SU-DHL-6 (cell line): ENCODE measurements around the gene CDH24.

Experiments
- H2AFZ ChIP-seq: fragments of 200-600 bp; sonication (generic); 2 replicates; pipeline ENCODE4 v1.6.1; 2014; ENCODE audit warnings: low read depth, mild to moderate bottlenecking, moderate library complexity, mixed read lengths, antibody characterized with exemption, low read length; ENCODE audit not compliant: severe bottlenecking
- H3F3A ChIP-seq: fragments of 200-600 bp; shearing (Covaris generic); 2 replicates; pipeline ENCODE4 v1.6.0; 2016; ENCODE audit warnings: antibody characterized with exemption, mild to moderate bottlenecking; ENCODE audit not compliant: insufficient read depth
- H3K27ac ChIP-seq: fragments of 200-600 bp; sonication (generic); 2 replicates; pipeline ENCODE4 v1.5.1; 2016; ENCODE audit warnings: low read depth, mild to moderate bottlenecking, low read length, moderate library complexity, mixed read lengths
- H3K27me3 ChIP-seq: fragments of 200-600 bp; sonication (generic), shearing (Covaris generic); 2 replicates; pipeline ENCODE4 v1.6.0; 2014; ENCODE audit warnings: mild to moderate bottlenecking, low read length
- H3K36me3 ChIP-seq: fragments of 200-600 bp; sonication (generic); 2 replicates; pipeline ENCODE4 v1.6.1; 2014; ENCODE audit warnings: mild to moderate bottlenecking, low read length, mixed read lengths
- H3K4me2 ChIP-seq: fragments of 300-600, 200-600 bp; shearing (Covaris generic), sonication (generic); 2 replicates; pipeline ENCODE4 v1.6.0; 2014; ENCODE audit warnings: low read length, low read depth, mild to moderate bottlenecking; ENCODE audit not compliant: poor library complexity, severe bottlenecking
- H3K4me3 ChIP-seq: fragments of 200-600 bp; sonication (generic); 2 replicates; pipeline ENCODE4 v1.5.1; 2014; ENCODE audit warnings: antibody characterized with exemption, low read length, mild to moderate bottlenecking, mixed read lengths; ENCODE audit not compliant: insufficient read depth, poor library complexity, severe bottlenecking
- H3K79me2 ChIP-seq: fragments of 200-600 bp; sonication (generic); 2 replicates; pipeline ENCODE4 v1.6.1; 2014; ENCODE audit warnings: mild to moderate bottlenecking, low read length, moderate library complexity; ENCODE audit not compliant: insufficient read depth
- H3K9ac ChIP-seq: fragments of 200-600 bp; sonication (generic); 2 replicates; pipeline ENCODE4 v1.7.0; 2014; ENCODE audit warnings: mild to moderate bottlenecking, low read length
- H3K9me2 ChIP-seq: fragments of 200-600 bp; sonication (generic); replicated peaks from 2 replicates; pipeline ENCODE4 v1.6.1; 2014; ENCODE audit warnings: low read length; ENCODE audit not compliant: insufficient read depth
- H3K9me3 ChIP-seq: fragments of 200-600 bp; sonication (generic); 2 replicates; pipeline ENCODE4 v1.6.1; 2014; ENCODE audit warnings: low read length, mixed read lengths; ENCODE audit not compliant: insufficient read depth
- H4K20me1 ChIP-seq: fragments of 200-600 bp; sonication (generic); 2 replicates; pipeline ENCODE4 v1.6.1; 2014; ENCODE audit warnings: low read depth, mild to moderate bottlenecking, antibody characterized with exemption, low read length, moderate library complexity, mixed read lengths
- EZH2phosphoT487 ChIP-seq: fragments of 200-600 bp; sonication (generic), shearing (Covaris generic); conservative IDR thresholded peaks from 2 replicates; pipeline ENCODE4 v1.6.1; 2018; ENCODE audit warnings: mild to moderate bottlenecking, antibody characterized with exemption, low read length, moderate library complexity, mixed read lengths
- TF ChIP-seq, protein P1 (sequence below): fragments of 200-600 bp; sonication (generic); IDR thresholded peaks from one replicate; pipeline ENCODE4 v1.5.1; 2017; ENCODE audit warnings: antibody characterized with exemption, mild to moderate bottlenecking, low read length, moderate library complexity; ENCODE audit not compliant: insufficient read depth, poor library complexity, severe bottlenecking

Gene CDH24

DNA sequence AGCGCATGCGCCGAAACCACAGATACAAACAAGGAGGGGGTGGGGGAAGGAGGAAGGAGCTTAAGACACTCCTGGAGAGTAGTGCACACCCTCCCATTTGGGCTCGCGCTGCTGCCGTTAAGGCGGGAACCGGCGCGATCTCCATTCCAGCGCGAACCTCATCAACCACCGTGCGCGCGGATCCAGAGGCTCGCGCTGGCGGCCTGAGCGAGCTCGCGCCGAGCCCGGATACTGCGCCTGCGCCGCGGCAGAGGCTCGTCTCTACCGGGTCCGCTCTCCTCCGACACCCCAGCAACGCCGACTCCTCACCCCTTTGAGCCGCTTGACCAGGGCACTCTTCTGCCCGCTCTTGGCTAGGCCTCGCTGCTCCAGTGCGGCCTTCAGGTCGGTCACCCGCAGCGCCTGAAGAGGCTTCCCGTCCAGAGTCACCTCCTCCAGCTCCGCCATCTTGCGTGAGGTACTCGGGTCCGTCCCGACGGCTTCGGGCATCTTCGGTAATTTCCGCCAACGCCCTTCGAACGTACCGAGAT lies 37.4 kb upstream of the CDH24 start, which contains the start of gene ACIN1:
Gene ACIN1, minus strand, starts transcription at position 471 of the 530 bp plus-strand sequence. Its CDS starts 24 bp downstream, at position 447.
- peak within 1 kb of the TSS; percentile 94 for H3K4me2 ChIP-seq

DNA sequence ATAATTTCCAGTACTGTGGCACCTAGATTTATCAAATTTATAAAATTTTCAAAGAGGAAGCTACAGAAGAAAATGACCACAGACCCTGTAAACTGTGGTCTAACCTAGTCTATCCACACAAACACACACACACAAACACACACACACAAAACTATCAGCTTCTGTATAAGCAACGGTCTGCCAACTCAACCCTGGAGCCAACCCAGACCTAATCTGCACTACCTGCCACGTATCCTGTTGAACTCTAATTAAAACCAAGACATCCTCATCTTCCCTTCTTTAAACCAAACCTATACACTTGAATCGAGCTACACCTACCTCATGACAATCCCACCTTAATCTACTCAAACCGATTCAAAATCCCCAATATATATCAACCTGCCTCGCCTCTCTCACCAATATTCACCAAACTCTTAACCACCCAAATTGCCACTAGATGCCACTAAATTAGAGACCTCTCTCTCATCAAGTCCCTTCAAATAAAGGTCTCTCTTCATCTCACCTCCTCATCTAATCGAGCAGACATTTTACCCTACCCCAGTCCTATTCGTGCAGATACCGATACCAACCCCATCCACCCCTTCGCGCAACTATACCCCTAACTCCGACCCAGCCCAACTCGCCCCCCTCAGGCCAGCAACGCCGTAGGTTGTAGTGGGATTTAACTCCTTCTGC lies 36.8 kb upstream of the CDH24 start:
- H3K27ac ChIP-seq = peak overlapping the region; percentile 70
- no peaks in the 10 kb centered on the region for H3K9me3 ChIP-seq
- peak overlapping the region; percentile 89 for H3K4me2 ChIP-seq
- peaks cover 27% of the 10 kb centered on the region for H3K36me3 ChIP-seq
- TF ChIP-seq, protein P1, sequence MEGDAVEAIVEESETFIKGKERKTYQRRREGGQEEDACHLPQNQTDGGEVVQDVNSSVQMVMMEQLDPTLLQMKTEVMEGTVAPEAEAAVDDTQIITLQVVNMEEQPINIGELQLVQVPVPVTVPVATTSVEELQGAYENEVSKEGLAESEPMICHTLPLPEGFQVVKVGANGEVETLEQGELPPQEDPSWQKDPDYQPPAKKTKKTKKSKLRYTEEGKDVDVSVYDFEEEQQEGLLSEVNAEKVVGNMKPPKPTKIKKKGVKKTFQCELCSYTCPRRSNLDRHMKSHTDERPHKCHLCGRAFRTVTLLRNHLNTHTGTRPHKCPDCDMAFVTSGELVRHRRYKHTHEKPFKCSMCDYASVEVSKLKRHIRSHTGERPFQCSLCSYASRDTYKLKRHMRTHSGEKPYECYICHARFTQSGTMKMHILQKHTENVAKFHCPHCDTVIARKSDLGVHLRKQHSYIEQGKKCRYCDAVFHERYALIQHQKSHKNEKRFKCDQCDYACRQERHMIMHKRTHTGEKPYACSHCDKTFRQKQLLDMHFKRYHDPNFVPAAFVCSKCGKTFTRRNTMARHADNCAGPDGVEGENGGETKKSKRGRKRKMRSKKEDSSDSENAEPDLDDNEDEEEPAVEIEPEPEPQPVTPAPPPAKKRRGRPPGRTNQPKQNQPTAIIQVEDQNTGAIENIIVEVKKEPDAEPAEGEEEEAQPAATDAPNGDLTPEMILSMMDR = peak; percentile 35
- no peak for TF ChIP-seq EZH2phosphoT487
- H4K20me1 ChIP-seq = peaks cover 21% of the 10 kb centered on the region
- H3K27me3 ChIP-seq = no peaks in the 10 kb centered on the region
- H3K9me2 ChIP-seq = no peaks in the 10 kb centered on the region
- peaks cover 54% of the 10 kb centered on the region for H3K79me2 ChIP-seq
- no peaks in the 10 kb centered on the region for H3F3A ChIP-seq
- peak overlapping the region; percentile 85 for H3K9ac ChIP-seq
- H3K4me3 ChIP-seq = peak overlapping the region; percentile 66
- H2AFZ ChIP-seq = peak overlapping the region; percentile 72

More for the DNA sequence above, 37.4 kb upstream of the CDH24 start, which contains the start of gene ACIN1:
- peaks cover 21% of the 10 kb centered on the region for H3K36me3 ChIP-seq
- no peaks in the 10 kb centered on the region for H3F3A ChIP-seq
- H4K20me1 ChIP-seq = peaks cover 21% of the 10 kb centered on the region
- peak within 1 kb of the TSS; percentile 72 for H2AFZ ChIP-seq
- no peaks in the 10 kb centered on the region for H3K9me3 ChIP-seq
- peak within 1 kb of the TSS; percentile 70 for H3K27ac ChIP-seq
- peak within 1 kb of the TSS; percentile 85 for H3K9ac ChIP-seq
- H3K27me3 ChIP-seq = no peaks in the 10 kb centered on the region
- H3K79me2 ChIP-seq = peaks cover 54% of the 10 kb centered on the region
- TF ChIP-seq EZH2phosphoT487 = no peak
- TF ChIP-seq, protein P1 = no peak
- no peaks in the 10 kb centered on the region for H3K9me2 ChIP-seq
- peak within 1 kb of the TSS; percentile 97 for H3K4me3 ChIP-seq

- peak overlapping the region; percentile 66 for H3K4me3 ChIP-seq
- H3K36me3 ChIP-seq = peaks cover 30% of the 10 kb centered on the region
- H3K9me3 ChIP-seq = no peaks in the 10 kb centered on the region
- no peaks in the 10 kb centered on the region for H3F3A ChIP-seq
- peaks cover 54% of the 10 kb centered on the region for H3K79me2 ChIP-seq
- no peaks in the 10 kb centered on the region for H3K9me2 ChIP-seq
- H3K27me3 ChIP-seq = no peaks in the 10 kb centered on the region
- H3K9ac ChIP-seq = peak overlapping the region; percentile 85
- no peak overlapping the region for H3K27ac ChIP-seq
- H3K4me2 ChIP-seq = peak overlapping the region; percentile 89
- no peak overlapping the region for H2AFZ ChIP-seq
- H4K20me1 ChIP-seq = peaks cover 21% of the 10 kb centered on the region
- TF ChIP-seq, protein P1 = no peak
- TF ChIP-seq EZH2phosphoT487 = no peak
Observed at GRCh38 chr14:23093526-23093925, 36.2 kb upstream of the CDH24 start.
